ENCODE data around the gene PCSK4.

The PCSK4 gene

GRCh38 chr19:1470055-1470304 lies 20.2 kb downstream of the PCSK4 start:
- no peak for DNase-seq
- ATAC-seq: no peak

DNA sequence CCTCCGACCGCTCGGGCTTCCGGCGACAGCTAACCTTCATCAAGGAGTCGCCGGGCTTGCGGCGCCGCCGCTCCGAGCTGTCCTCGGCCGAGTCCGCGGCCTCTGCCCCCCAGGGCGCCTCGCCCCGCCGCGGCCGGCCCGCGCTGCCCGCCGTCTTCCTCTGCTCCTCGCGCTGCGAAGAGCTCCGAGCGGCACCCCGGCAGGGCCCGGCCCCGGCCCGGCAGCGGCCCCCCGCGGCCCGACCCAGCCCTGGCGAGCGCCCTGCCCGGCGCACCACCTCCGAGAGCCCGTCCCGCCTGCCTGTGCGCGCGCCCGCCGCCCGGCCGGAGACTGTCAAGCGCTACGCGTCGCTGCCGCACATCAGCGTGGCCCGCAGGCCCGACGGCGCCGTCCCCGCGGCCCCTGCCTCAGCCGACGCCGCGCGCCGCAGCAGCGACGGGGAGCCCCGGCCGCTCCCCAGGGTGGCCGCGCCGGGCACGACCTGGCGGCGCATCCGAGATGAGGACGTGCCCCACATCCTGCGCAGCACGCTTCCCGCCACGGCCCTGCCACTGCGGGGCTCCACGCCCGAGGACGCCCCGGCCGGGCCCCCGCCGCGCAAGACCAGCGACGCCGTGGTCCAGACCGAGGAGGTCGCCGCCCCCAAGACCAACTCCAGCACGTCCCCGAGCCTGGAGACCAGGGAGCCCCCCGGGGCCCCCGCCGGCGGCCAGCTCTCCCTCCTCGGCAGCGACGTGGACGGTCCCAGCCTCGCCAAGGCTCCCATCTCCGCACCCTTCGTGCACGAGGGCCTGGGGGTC lies 20.7 kb downstream of the PCSK4 start:
- ATAC-seq: peak; percentile 20
- no peak for DNase-seq

DNA sequence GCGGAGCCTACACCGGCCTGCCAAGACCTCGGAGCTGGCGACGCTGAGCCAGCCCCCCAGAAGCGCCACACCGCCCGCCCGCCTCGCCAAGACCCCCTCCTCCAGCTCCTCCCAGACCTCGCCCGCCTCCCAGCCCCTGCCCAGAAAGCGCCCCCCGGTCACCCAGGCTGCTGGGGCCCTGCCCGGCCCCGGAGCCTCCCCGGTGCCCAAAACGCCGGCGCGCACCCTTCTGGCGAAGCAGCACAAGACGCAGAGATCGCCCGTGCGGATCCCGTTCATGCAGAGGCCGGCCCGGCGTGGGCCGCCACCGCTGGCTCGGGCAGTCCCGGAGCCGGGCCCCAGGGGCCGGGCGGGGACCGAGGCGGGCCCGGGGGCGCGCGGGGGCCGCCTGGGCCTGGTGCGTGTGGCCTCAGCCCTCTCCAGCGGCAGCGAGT lies 21.3 kb downstream of the PCSK4 start:
- peak; percentile 8 for ATAC-seq
- DNase-seq: peak; percentile 61

DNA sequence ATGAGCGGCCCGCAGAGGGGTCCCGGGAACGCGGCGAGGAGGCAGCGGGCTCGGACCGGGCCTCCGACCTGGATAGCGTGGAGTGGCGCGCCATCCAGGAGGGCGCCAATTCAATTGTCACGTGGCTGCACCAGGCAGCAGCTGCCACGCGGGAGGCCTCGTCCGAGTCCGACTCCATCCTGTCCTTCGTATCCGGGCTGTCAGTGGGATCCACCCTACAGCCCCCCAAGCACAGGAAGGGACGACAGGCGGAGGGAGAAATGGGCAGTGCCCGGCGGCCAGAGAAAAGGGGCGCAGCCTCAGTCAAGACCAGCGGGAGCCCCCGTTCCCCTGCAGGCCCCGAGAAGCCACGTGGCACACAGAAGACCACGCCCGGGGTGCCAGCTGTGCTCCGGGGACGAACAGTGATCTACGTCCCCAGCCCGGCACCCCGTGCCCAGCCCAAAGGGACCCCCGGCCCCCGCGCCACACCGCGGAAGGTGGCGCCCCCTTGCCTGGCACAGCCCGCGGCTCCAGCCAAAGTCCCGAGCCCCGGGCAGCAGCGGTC lies 21.8 kb downstream of the PCSK4 start:
- no peak for DNase-seq
- no peak for ATAC-seq

DNA sequence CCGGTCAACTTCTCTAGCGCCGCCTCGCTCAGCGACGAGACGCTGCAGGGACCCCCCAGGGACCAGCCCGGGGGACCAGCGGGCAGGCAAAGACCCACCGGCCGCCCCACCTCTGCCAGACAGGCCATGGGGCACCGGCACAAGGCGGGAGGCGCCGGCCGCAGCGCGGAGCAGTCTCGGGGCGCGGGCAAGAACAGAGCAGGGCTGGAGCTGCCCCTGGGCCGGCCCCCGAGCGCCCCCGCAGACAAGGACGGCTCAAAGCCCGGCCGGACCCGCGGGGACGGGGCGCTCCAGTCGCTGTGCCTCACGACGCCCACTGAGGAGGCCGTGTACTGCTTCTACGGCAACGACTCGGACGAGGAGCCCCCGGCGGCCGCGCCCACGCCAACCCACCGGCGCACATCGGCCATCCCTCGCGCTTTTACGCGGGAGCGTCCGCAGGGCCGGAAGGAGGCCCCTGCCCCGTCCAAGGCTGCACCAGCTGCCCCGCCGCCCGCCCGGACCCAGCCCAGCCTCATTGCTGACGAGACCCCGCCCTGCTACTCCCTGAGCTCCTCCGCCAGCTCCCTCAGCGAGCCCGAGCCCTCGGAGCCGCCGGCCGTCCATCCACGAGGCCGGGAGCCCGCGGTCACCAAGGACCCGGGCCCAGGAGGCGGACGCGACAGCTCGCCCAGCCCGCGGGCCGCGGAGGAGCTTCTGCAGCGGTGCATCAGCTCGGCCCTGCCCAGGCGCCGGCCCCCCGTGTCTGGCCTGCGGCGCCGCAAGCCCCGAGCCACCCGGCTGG lies 22.5 kb downstream of the PCSK4 start:
- no peak for DNase-seq
- ATAC-seq: no peak

- ATAC-seq: no peak
- DNase-seq: no peak
Observed at GRCh38 chr19:1467215-1467489, 23.0 kb downstream of the PCSK4 start.

DNA sequence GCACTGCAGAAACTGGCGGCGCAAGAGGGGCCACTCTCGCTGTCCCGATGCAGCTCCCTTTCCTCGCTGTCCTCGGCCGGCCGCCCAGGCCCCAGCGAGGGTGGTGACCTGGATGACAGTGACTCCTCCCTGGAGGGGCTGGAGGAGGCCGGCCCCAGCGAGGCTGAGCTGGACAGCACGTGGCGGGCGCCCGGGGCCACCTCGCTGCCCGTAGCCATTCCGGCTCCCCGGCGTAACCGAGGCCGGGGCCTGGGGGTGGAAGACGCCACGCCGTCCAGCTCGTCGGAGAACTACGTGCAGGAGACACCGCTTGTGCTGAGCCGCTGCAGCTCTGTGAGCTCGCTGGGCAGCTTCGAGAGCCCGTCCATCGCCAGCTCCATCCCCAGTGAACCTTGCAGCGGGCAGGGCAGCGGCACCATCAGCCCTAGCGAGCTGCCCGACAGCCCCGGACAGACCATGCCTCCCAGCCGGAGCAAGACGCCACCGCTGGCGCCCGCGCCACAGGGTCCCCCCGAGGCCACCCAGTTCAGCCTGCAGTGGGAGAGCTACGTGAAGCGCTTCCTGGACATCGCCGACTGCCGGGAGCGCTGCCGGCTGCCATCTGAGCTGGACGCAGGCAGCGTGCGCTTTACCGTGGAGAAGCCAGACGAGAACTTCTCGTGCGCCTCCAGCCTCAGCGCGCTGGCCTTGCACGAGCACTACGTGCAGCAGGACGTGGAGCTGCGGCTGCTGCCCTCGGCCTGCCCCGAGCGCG lies 23.5 kb downstream of the PCSK4 start:
- ATAC-seq: no peak
- DNase-seq: no peak

DNA sequence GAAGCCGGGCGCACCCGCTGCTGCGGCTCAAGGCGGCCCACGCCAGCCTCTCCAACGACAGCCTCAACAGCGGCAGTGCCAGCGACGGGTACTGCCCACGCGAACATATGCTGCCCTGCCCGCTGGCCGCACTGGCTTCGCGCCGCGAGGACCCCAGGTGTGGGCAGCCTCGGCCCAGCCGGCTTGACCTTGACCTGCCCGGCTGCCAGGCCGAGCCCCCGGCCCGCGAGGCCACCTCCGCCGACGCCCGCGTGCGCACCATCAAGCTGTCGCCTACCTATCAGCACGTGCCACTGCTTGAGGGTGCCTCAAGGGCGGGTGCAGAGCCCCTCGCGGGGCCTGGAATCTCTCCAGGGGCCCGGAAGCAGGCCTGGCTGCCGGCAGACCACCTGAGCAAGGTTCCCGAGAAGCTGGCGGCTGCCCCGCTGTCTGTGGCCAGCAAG lies 24.1 kb downstream of the PCSK4 start:
- DNase-seq (no peak), ATAC-seq (no peak)

DNA sequence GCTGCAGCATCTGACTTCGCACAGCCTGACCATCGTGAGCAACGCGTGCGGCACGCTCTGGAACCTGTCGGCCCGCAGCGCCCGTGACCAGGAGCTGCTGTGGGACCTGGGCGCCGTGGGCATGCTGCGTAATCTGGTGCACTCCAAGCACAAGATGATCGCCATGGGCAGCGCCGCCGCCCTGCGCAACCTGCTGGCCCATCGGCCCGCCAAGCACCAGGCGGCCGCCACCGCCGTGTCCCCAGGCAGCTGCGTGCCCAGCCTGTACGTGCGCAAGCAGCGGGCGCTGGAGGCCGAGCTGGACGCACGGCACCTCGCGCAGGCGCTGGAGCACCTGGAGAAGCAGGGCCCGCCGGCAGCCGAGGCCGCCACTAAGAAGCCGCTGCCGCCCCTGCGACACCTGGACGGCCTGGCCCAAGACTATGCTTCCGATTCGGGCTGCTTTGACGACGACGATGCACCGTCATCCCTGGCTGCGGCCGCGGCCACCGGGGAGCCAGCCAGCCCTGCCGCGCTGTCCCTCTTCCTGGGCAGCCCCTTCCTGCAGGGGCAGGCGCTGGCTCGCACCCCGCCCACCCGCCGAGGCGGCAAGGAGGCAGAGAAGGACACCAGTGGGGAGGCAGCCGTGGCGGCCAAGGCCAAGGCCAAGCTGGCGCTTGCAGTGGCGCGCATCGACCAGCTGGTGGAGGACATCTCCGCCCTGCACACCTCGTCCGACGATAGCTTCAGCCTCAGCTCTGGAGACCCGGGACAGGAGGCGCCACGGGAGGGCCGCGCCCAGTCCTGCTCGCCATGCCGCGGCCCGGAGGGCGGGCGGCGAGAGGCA lies 24.7 kb downstream of the PCSK4 start:
- ATAC-seq (peak; percentile 34), DNase-seq (peak; percentile 51)

- no peak for ATAC-seq
- DNase-seq: no peak
Observed at GRCh38 chr19:1461862-1462261, 28.3 kb downstream of the PCSK4 start.

- ATAC-seq (no peak), DNase-seq (no peak)
Observed at GRCh38 chr19:1460033-1460995, 29.8 kb downstream of the PCSK4 start.

GRCh38 chr19:1459479-1459878 lies 30.7 kb downstream of the PCSK4 start:
- DNase-seq (no peak), ATAC-seq (no peak)

- ATAC-seq (no peak), DNase-seq (no peak)
Observed at GRCh38 chr19:1457892-1458291, 32.3 kb downstream of the PCSK4 start.

DNA sequence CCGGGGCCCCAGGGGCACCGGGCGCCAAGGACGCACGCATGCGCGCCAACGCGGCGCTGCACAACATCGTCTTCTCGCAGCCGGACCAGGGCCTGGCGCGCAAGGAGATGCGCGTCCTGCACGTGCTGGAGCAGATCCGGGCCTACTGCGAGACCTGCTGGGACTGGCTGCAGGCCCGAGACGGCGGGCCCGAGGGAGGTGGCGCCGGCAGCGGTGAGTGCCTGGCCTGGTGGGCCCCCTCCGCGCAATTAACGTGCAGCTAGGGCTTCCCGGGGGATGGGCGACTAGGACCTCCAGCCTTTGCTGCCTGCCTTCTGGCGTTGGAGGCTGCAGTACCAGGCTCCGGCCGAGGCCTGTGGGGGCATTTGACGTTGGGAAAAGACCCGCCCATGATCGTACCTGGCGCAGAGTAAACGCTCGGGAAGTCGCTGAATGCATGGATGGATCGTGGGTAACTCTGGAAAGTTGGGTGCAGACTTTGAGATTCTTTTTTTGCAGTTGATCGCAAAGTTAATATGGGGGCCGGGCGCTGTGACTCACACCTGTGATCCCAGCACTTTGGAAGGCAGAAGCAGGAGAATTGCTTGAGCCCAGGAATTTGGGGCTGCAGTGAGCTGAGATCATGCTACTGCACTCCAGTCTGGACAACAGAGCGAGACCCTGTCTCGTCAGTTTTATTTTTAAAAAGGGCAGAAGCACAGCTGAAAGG lies 33.0 kb downstream of the PCSK4 start:
- ATAC-seq (no peak), DNase-seq (no peak)

DNA sequence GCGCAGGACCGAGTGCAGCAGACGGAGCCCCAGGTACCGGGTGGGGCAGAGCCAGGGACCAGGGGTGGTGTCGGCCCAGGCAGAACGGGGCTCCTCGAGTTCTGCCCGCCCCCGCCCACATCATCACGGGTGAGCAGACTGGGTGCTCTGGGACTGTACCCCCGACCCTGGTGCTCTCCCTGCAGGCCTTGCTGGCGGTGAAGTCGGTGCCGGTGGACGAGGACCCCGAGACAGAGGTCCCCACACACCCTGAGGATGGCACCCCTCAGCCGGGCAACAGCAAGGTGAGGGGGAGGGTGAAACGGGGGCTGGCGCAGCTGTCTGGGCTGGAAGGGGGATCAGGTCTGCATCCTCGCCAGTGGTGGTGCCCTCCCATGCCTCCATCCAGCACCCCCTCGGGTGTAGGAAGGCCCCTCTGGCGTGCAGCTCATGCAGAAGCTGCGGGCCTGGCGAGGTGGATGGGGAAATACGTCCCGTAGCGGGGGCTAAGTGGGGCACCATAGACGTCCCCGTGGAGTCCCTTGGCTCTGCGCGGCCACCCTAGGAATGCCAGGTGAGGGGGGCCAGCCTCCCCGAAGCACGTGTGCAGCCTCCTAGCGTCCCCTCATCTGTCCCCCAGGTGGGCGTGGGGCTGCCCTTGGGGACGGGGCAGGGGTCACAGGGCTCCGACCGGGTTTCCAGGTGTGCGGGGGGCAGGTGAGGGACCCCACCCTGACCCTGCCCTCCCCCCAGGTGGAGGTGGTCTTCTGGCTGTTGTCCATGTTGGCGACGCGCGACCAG lies 33.8 kb downstream of the PCSK4 start:
- DNase-seq (no peak), ATAC-seq (no peak)

DNA sequence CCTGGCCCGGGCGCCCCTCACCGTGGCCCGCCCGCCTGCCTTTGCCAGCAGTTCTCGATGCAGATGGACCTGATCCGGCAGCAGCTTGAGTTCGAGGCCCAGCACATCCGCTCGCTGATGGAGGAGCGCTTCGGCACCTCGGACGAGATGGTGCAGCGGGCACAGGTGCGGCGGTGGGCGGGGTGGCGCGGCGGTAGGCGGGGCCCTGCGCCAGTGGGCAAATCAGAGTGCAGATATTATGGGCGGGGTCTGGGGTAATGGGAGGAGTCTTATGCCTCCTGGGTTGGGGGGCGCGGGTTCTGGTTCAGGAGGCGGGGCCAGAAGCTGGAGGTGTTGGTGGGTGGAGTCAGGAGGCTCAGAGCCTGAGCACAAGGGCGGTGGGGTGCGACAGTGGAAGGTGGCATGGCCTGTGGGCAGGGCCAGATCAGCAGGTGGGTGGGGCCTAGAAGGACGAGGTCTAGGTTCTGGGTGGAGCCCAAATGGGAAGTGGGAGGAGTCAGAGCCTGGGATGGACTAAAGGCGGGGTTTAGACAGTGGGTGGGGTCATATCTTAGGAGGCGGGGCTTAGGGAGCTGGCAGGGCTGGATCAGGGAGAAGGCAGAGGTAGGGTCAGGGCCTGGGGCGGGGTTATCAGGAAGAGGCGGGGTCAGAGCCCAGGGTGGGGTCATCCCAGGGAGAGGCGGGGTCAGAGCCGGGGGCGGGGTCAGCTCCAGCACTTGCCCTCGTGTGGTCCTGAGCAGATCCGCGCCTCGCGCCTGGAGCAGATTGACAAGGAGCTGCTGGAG lies 34.6 kb downstream of the PCSK4 start:
- ATAC-seq (peak; percentile 67), DNase-seq (peak; percentile 71)

DNA sequence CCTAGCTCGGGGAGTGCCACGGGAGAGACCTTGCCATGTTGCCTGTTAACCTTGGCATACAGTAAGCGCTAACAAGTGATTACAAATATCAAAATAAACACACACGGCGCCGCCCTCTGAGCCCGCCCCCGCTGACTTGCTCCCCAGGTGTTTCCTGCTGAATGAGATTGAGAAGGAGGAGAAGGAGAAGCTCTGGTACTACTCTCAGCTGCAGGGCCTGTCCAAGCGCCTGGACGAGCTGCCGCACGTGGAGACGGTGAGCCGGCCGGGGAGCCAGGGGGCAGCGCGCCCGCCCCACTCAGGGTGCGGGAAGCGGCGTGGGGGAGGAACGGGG lies 35.2 kb downstream of the PCSK4 start:
- no peak for DNase-seq
- no peak for ATAC-seq

DNA sequence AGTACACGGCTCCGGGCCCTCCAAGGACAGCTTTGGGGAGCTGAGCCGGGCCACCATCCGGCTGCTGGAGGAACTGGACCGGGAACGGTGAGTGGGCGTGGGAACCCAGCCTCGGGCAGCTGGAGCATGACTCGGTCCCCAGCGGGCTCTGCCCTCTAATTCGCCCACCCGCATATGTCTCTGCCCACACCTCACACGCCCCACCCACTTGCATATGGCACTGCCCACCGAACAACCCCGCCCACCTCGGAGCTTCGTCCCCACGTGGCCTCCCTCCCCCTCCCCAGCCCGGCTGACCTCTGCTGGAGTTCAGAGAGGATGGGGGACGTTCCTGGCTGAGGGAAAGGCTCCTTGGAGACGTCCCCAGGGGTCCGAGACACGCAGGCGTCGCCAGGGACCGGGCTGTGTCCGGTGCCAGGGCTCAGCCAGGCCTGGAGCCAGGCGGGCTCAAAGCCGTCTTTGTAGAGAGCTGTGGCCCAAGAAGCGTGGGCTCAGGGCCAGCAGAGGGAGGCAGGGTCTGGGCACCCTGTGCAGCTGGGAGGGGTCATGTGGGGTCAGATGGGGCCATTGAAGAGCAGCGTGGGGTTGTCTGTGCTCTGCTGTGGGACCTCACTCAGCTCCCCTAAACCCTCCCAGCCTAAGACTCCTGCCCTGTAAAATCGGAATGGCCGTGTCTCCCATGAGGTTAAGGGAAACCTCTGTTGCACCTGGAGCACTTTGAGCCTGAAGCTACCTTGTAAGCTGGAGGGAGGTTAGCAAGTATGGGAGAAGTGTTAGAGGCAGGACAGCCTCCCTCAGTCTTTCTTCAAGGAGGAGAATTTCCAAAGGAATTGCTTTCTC lies 36.4 kb downstream of the PCSK4 start:
- DNase-seq (peak; percentile 44), ATAC-seq (no peak)
